Mammary epithelial cell (primary cell): ENCODE data around the gene PTPN13.

Experiments used
- EZH2 ChIP-seq: IDR thresholded peaks from 2 replicates; pipeline ENCODE4 v1.6.1; 2012; ENCODE audit warnings: low read length, inconsistent platforms, borderline replicate concordance
- TF ChIP-seq, protein P1 (sequence below), 2 donors: IDR thresholded peaks in 1 of 2; conservative IDR thresholded peaks in 1 of 2; 2 replicates each; pipeline ENCODE4 v1.5.1; 2011 to 2012; ENCODE audit warnings: inconsistent platforms in 2 of 2, low read length in 2 of 2, mild to moderate bottlenecking in 2 of 2, control low read depth in 1 of 2, low read depth in 1 of 2; ENCODE audit not compliant: insufficient read depth in 1 of 2; ENCODE audit errors: extremely low read depth in 1 of 2

DNA sequence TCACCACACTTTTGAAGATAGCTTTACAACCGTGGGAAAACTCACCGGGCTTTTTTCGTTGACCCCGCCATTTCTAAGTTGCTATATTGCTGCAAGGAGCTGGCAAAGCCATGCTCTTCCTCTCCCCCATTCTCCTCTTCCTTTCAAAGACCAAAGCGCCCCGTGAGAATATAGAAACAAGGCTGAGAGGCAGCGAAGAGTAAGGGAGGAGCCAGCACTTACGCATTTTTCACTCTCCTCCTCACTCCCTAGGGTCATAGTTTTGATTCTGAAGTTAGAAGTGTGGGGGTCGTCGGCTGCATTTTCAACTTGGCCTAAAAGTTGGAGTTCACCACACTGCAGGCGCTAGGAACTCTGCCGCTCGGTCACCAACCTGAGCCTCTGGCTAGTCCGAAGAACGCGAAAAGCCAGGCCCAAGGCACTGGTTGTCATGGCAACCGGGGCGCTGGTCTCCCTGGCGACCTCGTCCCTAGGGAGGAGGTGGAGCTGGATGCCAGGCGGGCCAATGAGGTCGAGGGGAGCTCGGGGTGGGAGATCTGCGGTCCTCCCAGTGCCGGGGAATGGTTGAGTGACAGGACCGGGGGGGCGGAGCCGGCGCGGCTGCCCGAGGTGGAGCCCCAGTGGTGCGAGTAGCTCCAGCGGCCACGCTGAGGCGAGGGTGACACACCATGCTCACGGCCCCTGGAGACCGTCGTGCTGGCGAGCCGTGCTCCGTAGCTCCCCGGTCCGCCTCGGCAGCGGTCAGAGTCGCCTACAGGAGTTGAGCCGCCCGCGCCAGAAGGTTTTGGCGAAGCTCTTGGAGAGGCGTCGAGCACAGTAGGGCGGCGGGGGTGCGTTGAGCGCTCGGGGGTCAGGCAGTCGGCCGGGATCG is at the start of gene PTPN13:
- TF ChIP-seq, protein P1, sequence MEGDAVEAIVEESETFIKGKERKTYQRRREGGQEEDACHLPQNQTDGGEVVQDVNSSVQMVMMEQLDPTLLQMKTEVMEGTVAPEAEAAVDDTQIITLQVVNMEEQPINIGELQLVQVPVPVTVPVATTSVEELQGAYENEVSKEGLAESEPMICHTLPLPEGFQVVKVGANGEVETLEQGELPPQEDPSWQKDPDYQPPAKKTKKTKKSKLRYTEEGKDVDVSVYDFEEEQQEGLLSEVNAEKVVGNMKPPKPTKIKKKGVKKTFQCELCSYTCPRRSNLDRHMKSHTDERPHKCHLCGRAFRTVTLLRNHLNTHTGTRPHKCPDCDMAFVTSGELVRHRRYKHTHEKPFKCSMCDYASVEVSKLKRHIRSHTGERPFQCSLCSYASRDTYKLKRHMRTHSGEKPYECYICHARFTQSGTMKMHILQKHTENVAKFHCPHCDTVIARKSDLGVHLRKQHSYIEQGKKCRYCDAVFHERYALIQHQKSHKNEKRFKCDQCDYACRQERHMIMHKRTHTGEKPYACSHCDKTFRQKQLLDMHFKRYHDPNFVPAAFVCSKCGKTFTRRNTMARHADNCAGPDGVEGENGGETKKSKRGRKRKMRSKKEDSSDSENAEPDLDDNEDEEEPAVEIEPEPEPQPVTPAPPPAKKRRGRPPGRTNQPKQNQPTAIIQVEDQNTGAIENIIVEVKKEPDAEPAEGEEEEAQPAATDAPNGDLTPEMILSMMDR (conservative IDR thresholded peaks at IDR 0.05 in 1 of 2, IDR thresholded peaks at IDR 0.05 in 1 of 2; ENCODE audit: extremely low read depth in 1 of 2, insufficient read depth in 1 of 2, low read depth in 1 of 2, low read length in 2 of 2): peak in 1 of 2 donors; percentile 7
- TF ChIP-seq EZH2: no peak
